OCI-LY7 (cell line): ENCODE data around the gene ACBD6.

ENCODE experiments used
- EZH2phosphoT487 ChIP-seq: fragments of 200-600 bp; sonication (generic); IDR thresholded peaks from 2 replicates; pipeline ENCODE4 v1.6.1; 2018; ENCODE audit warnings: low read depth, borderline replicate concordance, mild to moderate bottlenecking, mixed run types, antibody characterized with exemption, low read length, moderate library complexity, mixed read lengths
- TF ChIP-seq, protein P1 (sequence below): fragments of 200-600 bp; sonication (generic); conservative IDR thresholded peaks from 2 replicates; pipeline ENCODE4 v1.5.1; 2014; ENCODE audit warnings: mild to moderate bottlenecking, antibody characterized with exemption, low read length, moderate library complexity, mixed read lengths

DNA sequence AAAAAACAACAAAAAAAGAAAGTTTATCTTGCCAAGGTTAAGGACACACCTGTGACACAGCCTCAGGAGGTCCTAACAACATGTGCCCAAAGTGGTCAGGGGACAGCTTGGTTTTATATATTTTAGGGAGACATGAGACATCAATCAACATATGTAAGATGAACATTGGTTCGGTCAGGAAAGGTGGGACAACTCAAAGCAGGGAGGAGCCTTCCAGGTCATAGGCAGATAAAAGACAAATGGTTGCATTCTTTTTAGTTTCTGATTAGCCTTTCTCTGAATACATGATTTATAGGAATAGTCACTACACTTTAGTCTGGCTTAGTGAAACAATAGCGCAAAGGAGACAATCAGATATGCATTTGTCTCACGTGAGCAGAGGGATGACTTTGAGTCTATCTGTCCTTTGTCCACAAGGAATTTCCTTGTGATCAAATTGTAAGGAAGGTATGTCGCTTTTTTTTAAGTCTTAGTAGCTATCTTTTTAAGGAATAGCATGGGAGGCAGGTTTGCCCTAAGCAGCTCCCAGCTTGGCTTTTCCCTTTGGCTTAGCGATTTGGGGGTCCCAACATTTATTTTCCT is 33.1 kb upstream of the ACBD6 start:
- TF ChIP-seq, protein P1, sequence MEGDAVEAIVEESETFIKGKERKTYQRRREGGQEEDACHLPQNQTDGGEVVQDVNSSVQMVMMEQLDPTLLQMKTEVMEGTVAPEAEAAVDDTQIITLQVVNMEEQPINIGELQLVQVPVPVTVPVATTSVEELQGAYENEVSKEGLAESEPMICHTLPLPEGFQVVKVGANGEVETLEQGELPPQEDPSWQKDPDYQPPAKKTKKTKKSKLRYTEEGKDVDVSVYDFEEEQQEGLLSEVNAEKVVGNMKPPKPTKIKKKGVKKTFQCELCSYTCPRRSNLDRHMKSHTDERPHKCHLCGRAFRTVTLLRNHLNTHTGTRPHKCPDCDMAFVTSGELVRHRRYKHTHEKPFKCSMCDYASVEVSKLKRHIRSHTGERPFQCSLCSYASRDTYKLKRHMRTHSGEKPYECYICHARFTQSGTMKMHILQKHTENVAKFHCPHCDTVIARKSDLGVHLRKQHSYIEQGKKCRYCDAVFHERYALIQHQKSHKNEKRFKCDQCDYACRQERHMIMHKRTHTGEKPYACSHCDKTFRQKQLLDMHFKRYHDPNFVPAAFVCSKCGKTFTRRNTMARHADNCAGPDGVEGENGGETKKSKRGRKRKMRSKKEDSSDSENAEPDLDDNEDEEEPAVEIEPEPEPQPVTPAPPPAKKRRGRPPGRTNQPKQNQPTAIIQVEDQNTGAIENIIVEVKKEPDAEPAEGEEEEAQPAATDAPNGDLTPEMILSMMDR: no peak
- TF ChIP-seq EZH2phosphoT487: no peak
